SH-SY5Y (cell line): ENCODE data around the gene SARDH.

Source experiments
- GATA2 ChIP-seq: IDR thresholded peaks from 2 replicates; pipeline ENCODE4 v1.6.1; 2011; ENCODE audit warnings: mild to moderate bottlenecking, low read depth, low read length
- GATA3 ChIP-seq: IDR thresholded peaks from 2 replicates; pipeline ENCODE4 v1.6.1; 2011; ENCODE audit warnings: low read depth, mild to moderate bottlenecking, low read length, moderate library complexity

- TF ChIP-seq GATA2 = no peak
- TF ChIP-seq GATA3 = no peak
Measured at GRCh38 chr9:133735931-133736330, 2.2 kb downstream of the SARDH start.
